HG03520 (cell line): Measurements from ENCODE around the gene COX19.

Source experiments
- ATAC-seq: cut with Tn5 transposase; IDR thresholded peaks from one replicate; pipeline ENCODE4 v1.9.1; 2021; ENCODE audit warnings: mild to moderate bottlenecking, moderate library complexity; ENCODE audit not compliant: unreplicated experiment

Gene COX19

GRCh38 chr7:979151-979550, 3.8 kb upstream of the COX19 start:
- no peak for ATAC-seq

GRCh38 chr7:978416-979091, 3.2 kb upstream of the COX19 start:
- ATAC-seq: no peak

DNA sequence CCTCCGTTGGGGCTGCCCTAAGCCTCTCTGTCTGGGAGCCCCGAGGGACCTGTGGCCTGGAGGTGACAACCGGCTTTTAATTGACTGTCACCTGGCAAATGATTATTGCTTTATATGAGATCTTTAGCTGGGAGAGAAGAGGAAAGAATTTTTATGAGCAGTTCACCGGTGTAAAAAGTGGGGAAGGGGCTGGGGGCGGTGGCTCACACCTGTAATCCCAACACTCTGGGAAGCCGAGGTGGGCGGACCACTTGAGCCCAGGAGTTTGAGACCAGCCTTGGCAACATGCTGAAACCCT, 2.6 kb upstream of the COX19 start:
- no peak for ATAC-seq

- ATAC-seq: no peak
Measured at GRCh38 chr7:977326-978048, 2.1 kb upstream of the COX19 start.

GRCh38 chr7:976901-977325, 1.6 kb upstream of the COX19 start:
- ATAC-seq: no peak

- ATAC-seq: no peak
Measured at GRCh38 chr7:975702-976473, 539 bp upstream of the COX19 start.

DNA sequence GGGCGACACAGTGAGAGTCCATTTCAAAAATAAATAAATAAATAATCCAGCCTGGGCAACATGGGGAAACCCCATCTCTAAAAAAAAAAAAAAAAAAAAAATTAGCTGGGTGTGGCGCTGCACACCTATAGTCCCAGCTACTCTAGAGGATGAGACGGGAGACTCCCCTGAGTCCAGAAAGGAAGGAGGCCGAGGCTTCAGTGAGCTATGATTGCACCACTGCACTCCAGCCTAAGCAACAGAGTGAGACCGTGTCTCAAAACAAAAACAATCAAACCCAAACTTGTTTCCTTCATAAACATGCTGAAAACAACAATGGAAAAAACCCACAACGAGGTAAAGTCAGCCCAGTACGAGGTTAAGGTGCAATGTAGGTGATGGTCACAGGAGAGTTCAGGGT, 1.2 kb downstream of the COX19 start:
- no peak for ATAC-seq

DNA sequence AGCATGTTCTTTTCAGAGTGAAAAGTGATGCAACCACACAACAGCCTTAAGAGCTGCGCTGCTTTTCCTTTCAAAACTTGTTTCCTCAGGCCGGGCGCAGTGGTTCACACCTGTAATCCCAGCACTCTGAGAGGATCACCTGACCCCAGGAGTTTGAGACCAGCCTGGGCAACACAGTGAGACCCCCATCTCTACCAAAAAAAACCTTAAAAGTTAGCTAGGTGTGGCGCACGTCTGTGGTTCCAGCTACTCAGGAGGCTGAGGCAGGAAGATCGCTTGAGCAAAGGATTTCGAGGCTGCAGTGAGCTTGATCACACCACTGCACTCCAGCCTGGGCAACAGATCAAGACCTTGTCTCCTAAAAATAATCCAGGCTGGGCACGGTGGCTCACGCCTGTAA, 2.0 kb downstream of the COX19 start:
- no peak for ATAC-seq

GRCh38 chr7:972676-973309, 2.6 kb downstream of the COX19 start:
- no peak for ATAC-seq

DNA sequence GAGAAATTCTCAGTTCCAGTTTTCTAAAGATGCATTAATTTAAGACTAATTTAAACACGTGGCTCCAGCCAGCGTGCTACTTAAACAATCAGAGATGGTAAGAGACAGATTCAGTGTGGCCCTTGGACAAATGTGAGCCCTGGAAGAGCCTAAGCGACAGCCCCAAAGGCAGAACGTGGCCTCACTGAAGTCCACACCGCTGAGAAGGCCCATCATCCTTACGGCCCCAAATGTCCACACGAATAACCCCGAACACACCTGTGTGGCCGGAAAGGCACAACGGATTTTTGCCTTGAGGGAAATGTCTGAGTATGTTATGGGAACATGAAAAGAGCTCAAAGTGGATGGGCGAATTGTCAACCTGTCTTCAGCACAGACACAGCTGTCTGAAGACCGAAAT, 3.2 kb downstream of the COX19 start:
- no peak for ATAC-seq

GRCh38 chr7:970744-971143, 4.6 kb downstream of the COX19 start:
- no peak for ATAC-seq

- no peak for ATAC-seq
Measured at GRCh38 chr7:969403-969802, 5.9 kb downstream of the COX19 start.

DNA sequence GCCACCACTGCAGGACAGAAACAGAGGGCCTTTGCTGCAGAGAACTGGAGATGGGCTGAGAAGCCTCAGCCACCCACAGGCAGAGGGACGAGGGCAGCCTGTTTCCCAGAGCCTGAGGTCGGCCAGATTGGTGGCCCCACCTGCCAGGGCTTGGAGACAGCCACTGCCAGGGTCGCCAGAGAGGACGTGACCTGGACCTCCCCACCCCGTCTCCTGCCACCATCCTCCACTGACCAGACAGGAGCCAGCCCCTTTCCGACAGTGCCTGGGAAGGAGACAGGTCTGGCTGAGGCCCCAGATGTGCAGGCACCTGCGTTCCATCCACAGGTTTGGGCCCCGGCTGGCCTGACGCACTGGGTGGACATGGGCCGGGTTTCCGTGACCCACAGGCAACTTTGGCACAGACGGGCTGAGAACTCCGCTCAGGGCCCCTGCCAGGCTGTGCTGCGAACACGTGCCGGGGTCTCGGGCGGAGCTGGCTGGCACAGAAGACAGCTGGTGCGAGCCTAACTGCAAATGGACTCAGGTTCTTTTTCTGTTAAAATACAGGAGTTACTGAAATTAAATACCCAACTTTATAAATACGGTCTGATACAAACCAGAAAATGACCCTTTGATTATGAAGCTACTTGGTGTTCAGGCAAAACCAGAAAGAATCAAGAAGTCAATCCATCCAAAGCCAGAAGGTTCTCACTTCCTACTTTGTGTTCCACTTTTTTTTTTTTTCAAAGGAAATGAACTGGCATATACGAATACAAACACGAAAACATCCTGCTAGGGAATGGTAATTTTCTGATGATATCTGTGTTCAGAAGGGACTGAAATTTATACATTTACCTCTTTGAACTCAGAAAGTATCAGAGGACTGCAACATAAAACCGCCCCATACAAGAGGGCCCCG, 6.9 kb downstream of the COX19 start:
- no peak for ATAC-seq

DNA sequence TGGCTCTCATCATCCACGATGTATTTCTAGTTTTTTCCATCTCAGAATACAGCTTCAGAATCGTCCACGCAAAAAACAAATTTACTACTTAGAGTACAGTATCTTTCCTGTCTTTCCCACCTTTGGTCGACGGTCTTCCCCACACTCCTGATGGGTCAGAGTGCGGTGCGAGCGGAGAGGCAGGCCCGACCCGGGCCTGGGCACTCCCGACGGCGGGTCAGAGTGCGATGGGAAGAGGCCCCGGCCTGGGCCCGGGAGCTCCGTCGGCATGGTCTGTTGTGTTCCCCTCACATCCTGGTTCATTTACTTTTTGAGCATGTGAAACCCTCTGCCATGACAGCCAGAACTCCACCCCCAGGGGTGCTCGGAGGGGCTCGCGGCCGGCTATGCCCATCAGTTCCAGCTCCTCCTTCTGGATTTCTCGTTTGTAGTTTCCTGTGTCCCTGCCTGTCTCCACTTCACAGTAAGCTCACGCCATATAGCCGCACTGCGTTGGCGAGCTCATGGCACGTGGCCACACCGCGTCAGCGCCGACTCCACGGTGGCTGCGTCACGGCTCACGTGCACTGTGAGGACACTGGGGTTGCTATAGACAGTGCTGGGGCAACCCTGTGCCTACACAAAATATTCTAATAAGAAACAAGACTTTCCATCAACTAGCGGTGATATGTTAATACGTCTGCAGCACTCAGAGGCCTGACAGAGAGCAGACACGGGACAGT, 7.8 kb downstream of the COX19 start:
- ATAC-seq: no peak

DNA sequence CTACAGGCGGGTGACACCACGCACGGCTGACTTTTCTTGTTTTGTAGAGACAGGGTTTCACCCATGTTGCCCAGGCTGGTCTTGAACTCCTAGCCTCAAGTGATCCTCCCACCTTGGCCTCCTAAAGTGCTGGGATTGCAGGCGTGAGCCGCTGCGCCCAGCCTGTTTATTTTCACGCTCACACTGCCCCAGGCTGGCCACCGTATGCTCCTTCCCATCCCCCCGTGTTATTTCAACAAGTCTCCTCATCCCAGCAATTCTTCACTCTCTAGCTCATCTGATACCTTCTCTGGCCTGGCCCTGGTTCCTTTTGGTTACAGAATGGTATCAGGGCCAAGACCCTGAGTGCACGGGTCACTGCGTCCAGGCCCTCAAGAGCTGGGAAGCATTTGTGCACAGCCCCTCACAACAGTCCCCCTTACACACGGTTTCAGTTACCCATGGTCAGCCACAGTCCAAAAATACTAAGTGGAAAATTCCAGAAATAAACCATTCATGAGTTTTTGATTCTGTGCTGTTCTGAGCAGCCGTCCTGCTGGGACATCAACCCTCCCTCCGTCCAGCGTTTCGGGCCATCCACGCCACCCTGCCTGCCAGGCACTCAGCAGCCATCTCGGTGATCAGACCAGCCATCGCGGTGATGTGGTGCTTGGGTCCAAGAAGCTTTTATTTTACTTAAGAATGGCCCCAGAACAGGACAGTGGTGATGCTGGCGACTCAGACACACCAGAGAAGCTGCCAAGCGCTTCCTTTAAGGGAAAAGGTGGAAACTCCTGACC, 8.9 kb downstream of the COX19 start:
- ATAC-seq: no peak

- no peak for ATAC-seq
Measured at GRCh38 chr7:964401-965231, 10.7 kb downstream of the COX19 start.

- ATAC-seq: no peak
Measured at GRCh38 chr7:963236-964078, 11.9 kb downstream of the COX19 start.
